CD4-positive, alpha-beta T cell treated with Interleukin-15 for 4 hours (primary cell): ENCODE data around the gene PNPLA2.

Experiments
- DNase-seq: peaks from one replicate; pipeline ENCODE4 v3.0.0-alpha.2; 2020; ENCODE audit warnings: low spot score

Gene PNPLA2

GRCh38 chr11:816433-816779 is 2.3 kb upstream of the PNPLA2 start:
- no peak for DNase-seq

GRCh38 chr11:819129-819931 is 616 bp downstream of the PNPLA2 start:
- DNase-seq, result peak; percentile 91

DNA sequence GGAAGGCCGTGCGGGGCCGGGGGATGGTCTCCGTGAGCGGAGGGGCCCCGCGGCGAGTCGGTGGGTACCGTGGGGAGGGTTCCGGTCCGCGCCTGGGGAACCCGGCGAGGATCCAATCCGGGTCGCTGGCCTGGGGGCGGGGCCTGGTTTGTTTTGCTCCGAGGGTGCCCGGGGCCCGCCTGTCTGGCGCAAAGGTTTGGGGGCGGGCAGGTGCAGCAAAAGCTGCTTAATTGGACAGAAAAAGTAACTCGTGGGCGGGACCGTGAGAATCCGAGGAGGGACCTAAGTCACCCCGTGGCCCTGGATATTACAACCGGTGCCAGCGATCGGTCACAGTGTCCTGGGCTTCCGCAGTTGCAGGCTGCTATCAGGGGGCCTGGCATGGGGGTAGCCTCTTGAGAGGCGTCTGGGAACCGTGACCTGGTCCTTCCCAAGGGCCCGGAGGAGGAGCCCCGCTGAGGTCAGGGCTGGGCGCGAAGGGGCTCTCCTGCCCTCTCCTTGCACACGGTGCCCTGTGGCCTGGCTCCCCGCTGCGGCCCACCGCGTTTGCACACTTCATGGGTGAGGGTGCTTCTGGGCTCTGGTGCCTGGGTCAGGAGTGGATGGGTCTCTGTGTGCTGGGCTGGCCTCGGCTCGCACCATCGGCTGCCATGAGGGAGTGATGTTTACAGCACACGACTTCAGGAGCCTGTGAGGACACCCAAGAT is 1.4 kb downstream of the PNPLA2 start:
- peak; percentile 94 for DNase-seq

- no peak for DNase-seq
These were observed 2.2 kb downstream of the PNPLA2 start for GRCh38 chr11:820655-821511.

DNA sequence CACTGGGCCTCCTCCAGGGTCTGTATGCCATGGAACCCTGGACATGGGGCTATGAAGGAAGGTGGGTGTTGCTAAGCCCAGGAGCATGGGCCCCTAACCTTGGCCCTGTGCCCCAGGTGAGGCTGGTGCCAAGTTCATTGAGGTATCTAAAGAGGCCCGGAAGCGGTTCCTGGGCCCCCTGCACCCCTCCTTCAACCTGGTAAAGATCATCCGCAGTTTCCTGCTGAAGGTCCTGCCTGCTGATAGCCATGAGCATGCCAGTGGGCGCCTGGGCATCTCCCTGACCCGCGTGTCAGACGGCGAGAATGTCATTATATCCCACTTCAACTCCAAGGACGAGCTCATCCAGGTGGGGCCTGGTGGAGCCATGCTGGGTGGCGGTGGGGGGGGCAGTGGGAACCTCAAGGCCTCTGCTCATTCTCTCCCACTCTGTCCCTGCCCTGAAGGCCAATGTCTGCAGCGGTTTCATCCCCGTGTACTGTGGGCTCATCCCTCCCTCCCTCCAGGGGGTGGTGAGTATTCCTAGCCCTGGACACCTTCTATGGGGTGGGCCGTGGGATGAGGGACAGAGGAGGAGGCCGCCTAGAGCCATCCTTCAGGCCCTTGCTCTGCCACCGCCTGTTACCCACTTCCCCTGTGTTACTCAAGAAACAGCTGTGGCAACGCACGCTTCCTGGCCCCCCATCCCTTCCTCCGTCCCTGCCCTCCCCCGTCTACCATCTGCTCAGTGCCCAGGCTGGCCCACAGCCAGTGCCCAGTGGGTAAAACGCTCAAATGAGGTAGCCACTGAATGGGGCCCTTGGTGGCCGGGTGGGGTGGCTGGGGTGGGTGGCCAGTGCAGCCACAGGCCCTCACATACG is 3.0 kb downstream of the PNPLA2 start:
- no peak for DNase-seq

DNA sequence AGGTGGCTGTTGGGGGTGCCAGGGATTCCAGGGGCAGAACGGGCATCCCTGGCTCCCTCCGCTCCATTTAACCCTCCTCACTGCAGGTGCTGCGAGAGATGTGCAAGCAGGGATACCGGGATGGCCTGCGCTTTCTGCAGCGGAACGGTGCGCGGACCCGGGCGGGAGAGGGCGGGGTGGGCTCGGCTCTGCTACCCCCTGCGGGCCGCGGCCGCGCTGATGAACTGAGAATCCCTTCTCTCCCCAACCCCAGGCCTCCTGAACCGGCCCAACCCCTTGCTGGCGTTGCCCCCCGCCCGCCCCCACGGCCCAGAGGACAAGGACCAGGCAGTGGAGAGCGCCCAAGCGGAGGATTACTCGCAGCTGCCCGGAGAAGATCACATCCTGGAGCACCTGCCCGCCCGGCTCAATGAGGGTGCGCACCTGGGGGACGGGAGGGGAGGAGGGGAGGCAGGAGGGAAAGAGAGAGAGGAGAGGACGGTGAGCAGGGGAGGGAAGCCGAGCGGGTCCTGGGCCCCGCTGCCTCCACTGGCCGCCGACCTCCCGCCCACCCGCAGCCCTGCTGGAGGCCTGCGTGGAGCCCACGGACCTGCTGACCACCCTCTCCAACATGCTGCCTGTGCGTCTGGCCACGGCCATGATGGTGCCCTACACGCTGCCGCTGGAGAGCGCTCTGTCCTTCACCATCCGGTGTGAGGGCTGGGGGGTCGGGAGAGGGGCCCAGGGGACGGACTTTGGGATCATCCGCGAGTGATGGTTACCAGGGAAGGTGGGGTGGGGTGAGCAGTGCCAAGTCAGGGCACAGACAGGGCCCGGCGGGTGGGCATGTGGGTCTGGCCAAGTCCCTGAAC is 5.0 kb downstream of the PNPLA2 start:
- no peak for DNase-seq

DNA sequence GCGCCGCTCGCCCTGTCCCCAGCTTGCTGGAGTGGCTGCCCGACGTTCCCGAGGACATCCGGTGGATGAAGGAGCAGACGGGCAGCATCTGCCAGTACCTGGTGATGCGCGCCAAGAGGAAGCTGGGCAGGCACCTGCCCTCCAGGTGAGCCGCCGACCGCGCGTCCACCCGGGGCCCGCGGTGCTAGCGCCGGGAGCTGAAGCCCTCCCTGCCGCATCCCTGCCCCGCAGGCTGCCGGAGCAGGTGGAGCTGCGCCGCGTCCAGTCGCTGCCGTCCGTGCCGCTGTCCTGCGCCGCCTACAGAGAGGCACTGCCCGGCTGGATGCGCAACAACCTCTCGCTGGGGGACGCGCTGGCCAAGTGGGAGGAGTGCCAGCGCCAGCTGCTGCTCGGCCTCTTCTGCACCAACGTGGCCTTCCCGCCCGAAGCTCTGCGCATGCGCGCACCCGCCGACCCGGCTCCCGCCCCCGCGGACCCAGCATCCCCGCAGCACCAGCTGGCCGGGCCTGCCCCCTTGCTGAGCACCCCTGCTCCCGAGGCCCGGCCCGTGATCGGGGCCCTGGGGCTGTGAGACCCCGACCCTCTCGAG is 5.7 kb downstream of the PNPLA2 start:
- no peak for DNase-seq

DNA sequence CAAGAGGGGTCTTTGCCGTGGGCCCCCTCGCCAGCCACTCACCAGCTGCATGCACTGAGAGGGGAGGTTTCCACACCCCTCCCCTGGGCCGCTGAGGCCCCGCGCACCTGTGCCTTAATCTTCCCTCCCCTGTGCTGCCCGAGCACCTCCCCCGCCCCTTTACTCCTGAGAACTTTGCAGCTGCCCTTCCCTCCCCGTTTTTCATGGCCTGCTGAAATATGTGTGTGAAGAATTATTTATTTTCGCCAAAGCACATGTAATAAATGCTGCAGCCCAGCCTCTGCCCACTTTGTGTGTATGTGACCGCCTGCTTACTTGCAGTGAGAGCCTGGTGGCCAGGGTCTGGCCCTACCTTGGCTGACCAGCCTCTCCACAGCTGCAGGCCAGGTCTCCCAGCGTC is 6.2 kb downstream of the PNPLA2 start:
- no peak for DNase-seq

GRCh38 chr11:825366-826226 is 6.9 kb downstream of the PNPLA2 start:
- DNase-seq, result no peak

GRCh38 chr11:826227-826621 is 7.5 kb downstream of the PNPLA2 start:
- DNase-seq, result no peak

GRCh38 chr11:826836-827145 is 8.1 kb downstream of the PNPLA2 start:
- no peak for DNase-seq

DNA sequence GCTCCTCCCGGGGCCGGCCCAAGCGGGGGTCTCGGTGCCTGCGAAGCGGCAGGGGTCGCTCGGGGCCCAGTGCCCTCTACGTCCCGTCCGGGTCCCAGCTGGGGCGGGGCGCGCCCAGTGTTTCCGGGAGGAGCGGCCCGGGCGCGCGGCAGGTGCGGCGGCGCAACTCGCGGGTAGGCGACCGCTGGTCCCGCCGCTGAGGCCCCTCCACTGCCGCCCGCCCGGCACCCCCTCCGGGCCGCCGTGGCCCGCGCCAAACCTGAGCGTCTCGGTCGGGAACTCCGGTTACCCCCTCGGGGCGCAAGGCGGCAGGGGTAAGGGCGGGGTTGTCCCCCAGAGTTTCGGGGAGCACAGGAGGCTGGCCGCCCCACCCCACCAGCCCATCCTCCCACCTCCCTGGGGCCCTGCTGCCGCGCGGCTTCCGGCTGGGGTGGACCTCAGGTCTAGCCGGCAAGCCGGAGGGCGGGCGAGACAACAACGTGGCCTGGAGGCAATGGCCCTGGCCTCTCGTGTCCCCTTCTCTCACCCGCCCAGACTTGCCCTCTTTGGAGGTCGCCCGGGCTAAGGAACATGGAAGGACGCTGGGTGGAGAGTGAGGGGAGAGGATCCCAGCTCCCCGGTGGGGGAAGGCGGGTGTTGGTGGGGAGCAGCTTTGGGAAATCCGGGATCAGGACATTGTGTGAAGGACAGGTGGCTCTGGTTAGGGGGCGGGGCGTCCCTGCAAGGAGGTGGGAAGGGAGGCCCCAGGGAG is 8.6 kb downstream of the PNPLA2 start:
- no peak for DNase-seq

GRCh38 chr11:827897-828192 is 9.1 kb downstream of the PNPLA2 start, which contains the start of gene CRACR2B:
CRACR2B (plus strand) TSS chr11:827919; CDS start chr11:828608, 689 bp downstream.
- DNase-seq, result no peak

DNA sequence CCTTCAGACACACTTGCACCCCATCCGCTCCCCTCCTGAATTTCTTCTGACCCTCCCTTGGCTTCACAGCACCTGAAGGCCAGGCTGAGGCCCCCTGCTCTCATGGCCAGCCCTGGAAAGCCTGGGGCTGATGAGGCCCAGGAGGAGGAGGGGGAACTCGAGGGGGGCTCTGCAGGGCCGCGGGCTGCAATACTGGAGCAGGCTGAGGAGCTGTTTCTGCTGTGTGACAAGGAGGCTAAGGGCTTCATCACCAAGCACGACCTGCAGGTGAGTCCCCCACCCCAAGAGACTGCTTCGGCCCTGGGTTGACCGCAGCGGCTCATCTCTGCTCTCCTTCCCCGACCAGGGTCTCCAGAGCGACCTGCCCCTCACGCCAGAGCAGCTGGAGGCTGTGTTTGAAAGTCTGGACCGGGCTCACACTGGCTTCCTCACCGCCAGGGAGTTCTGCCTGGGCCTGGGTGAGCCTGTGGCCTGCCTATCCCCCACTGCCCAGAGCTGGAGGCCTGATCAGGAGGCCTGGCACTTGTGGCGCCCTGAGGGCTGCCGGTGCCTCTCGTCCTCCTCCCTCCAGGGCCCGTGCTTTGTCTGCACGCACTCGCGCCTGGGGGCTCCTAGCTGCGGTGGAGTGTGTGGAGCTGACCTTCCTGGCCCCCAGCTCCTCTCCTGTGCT is 9.9 kb downstream of the PNPLA2 start:
- no peak for DNase-seq

- no peak for DNase-seq
These were observed 10.6 kb downstream of the PNPLA2 start for GRCh38 chr11:829176-829846.

GRCh38 chr11:829847-830294 is 11.2 kb downstream of the PNPLA2 start:
- no peak for DNase-seq

GRCh38 chr11:830295-831117 is 11.8 kb downstream of the PNPLA2 start:
- DNase-seq, result peak; percentile 56
